PC-9 (cell line): ENCODE data around the gene LSM7. TPM values are rescaled to one million over a fixed set of nuclear protein-coding genes. Genes with fewer than 3 reads are reported as not detected.
A peak's percentile ranks its signal among the peaks of the same experiment; 100 is the strongest.

Source experiments
- BruUV-seq: library from RNA; stranded (reverse); fragments of 400-500 nt; replicated peaks from 2 replicates; lab custom pipeline; 2021; lab: Mats Ljungman, UMichigan
- CTCF ChIA-PET: fragments of 300-600 bp; sonication (Branson Sonifier 250); formaldehyde crosslinking; loops from one replicate; lab custom pipeline; 2022; ENCODE audit warnings: antibody characterized with exemption; lab: Charles Lee
- POLR2A ChIA-PET: fragments of 300-600 bp; sonication (Branson Sonifier 250); formaldehyde crosslinking; loops from one replicate; lab custom pipeline; 2022; ENCODE audit warnings: antibody characterized with exemption; ENCODE audit not compliant: unreplicated experiment; lab: Charles Lee
- DNase-seq, 2 experiments: peaks; one replicate each; pipeline versions ENCODE4 v3.0.0 to v3.0.0-alpha.2; 2015 to 2022; ENCODE audit warnings: mixed read lengths in 1 of 2
- H2AFZ ChIP-seq: fragments of 200-600 bp; sonication (generic); 2 replicates; pipeline ENCODE4 v1.8.1; 2017; ENCODE audit warnings: antibody characterized with exemption
- H3F3A ChIP-seq: fragments of 200-600 bp; sonication (generic); 2 replicates; pipeline ENCODE4 v1.8.1; 2017; ENCODE audit warnings: antibody characterized with exemption, mild to moderate bottlenecking, low read depth; ENCODE audit not compliant: insufficient read depth
- H3K27ac ChIP-seq: fragments of 200-600 bp; sonication (generic); 2 replicates; pipeline ENCODE4 v1.6.1; 2016; ENCODE audit warnings: mixed run types
- H3K27me3 ChIP-seq: fragments of 200-600 bp; sonication (generic); 2 replicates; pipeline ENCODE4 v1.6.1; 2016; ENCODE audit warnings: low read depth, mixed run types; ENCODE audit not compliant: insufficient read depth
- H3K36me3 ChIP-seq: fragments of 200-600 bp; sonication (generic); 2 replicates; pipeline ENCODE4 v1.6.1; 2016; ENCODE audit warnings: low read depth, mixed run types
- H3K4me1 ChIP-seq: fragments of 200-600 bp; sonication (generic); replicated peaks from 2 replicates; pipeline ENCODE4 v1.6.1; 2016; ENCODE audit warnings: mixed run types; ENCODE audit not compliant: insufficient read depth
- H3K4me2 ChIP-seq: fragments of 200-600 bp; sonication (generic); 2 replicates; pipeline ENCODE4 v1.6.1; 2017; ENCODE audit warnings: mixed run types
- H3K4me3 ChIP-seq: fragments of 200-600 bp; sonication (generic); 2 replicates; pipeline ENCODE4 v1.6.1; 2016; ENCODE audit warnings: mixed run types
- H3K79me2 ChIP-seq: fragments of 200-600 bp; sonication (generic); 2 replicates; pipeline ENCODE4 v1.6.1; 2017; ENCODE audit warnings: low read depth, mixed run types
- H3K9me2 ChIP-seq: fragments of 200-600 bp; sonication (generic); 2 replicates; pipeline ENCODE4 v1.8.1; 2017; ENCODE audit warnings: mild to moderate bottlenecking; ENCODE audit not compliant: insufficient read depth
- H3K9me3 ChIP-seq: fragments of 200-600 bp; sonication (generic); 2 replicates; pipeline ENCODE4 v1.8.1; 2016; ENCODE audit warnings: low read depth; ENCODE audit not compliant: insufficient read depth
- H4K20me1 ChIP-seq: fragments of 200-600 bp; sonication (generic); 2 replicates; pipeline ENCODE4 v1.8.1; 2017; ENCODE audit not compliant: insufficient read depth
- EZH2 ChIP-seq: fragments of 200-600 bp; sonication (generic); IDR thresholded peaks from 2 replicates; pipeline ENCODE4 v1.8.0; 2017; ENCODE audit warnings: antibody characterized with exemption, low read depth
- intact Hi-C: fragments of 100-400 bp; cut with micrococcal nuclease; formaldehyde crosslinking; loops from one replicate; pipeline ENCODE4 v1.10.0; 2022; ENCODE audit not compliant: unreplicated experiment
- total RNA-seq: library from RNA; stranded (reverse); gene quantifications from 2 replicates; pipeline ENCODE4 v1.2.3, GENCODE V29; 2021
- TF ChIP-seq, protein P1 (sequence below): fragments of 200-600 bp; sonication (generic); conservative IDR thresholded peaks from 2 replicates; pipeline ENCODE4 v1.6.1; 2017; ENCODE audit warnings: mixed run types, antibody characterized with exemption, mild to moderate bottlenecking, moderate library complexity

The LSM7 gene
- total RNA-seq, 1 experiment from 2014 or later: 80.2 TPM

DNA sequence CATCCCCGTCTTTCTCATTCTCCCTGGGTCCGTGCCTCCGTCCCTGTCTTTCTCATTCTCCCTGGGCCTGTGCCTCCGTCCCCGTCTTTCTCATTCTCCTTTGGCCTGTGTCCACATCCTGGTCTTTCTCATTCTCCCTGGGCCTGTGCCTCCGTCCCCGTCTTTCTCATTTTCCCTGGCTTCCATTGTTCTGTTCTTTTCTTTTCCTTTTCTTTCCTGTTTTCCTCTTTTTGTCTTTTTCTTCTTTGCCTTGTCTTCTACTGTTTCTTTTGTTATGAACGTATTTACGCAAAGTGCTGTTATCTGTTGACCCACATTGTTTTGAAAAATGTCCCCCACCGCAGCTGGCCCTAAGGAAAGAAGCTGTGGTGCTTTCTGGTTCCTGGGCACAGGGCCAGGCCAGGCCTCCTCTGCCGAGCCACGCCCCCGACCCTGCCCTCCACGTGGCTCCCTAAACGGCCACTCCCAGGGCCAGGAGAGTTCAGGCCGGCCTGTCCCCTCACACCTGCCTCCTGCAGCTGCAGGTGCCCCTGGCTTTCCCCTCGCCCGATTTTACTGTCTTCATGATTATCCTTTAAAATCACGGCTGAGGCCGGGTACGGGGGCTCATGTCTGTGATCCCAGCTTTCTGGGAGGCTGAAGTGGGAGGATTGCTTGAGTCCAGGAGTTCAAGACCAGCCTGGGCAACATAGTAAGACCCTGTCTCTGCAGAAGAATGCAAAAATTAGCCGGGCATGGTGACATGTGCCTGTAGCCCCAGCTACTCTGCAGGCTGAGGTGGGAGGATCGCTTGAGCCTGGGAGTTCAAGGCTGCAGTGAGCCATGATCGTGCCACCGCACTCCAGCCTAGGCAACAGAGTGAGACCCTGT is 17.6 kb upstream of the LSM7 start:
- Histone ChIP-seq H3K9me3 (no peaks in the 10 kb centered on the region), H3K79me2 (no peaks in the 10 kb centered on the region), H3F3A (no peaks in the 10 kb centered on the region), H3K36me3 (no peaks in the 10 kb centered on the region), H3K9me2 (no peaks in the 10 kb centered on the region), H3K4me3 (no peak overlapping the region), H4K20me1 (no peaks in the 10 kb centered on the region), H3K27me3 (no peaks in the 10 kb centered on the region), H3K4me2 (no peak overlapping the region), H2AFZ (no peak overlapping the region), H3K27ac (no peak overlapping the region), H3K4me1 (no peaks in the 10 kb centered on the region)
- no TSS peak for BruUV-seq
- intact Hi-C loops: no loop called here
- POLR2A ChIA-PET: no interaction called here
- CTCF ChIA-PET: interaction anchor here (0.7 kb wide), 1 partner anchor 81 kb away, joined by 4 read pairs; no protein-coding TSS in a partner anchor
- DNase-seq: peak in 1 of 2 experiments; percentile 35
- TF ChIP-seq, protein P1, sequence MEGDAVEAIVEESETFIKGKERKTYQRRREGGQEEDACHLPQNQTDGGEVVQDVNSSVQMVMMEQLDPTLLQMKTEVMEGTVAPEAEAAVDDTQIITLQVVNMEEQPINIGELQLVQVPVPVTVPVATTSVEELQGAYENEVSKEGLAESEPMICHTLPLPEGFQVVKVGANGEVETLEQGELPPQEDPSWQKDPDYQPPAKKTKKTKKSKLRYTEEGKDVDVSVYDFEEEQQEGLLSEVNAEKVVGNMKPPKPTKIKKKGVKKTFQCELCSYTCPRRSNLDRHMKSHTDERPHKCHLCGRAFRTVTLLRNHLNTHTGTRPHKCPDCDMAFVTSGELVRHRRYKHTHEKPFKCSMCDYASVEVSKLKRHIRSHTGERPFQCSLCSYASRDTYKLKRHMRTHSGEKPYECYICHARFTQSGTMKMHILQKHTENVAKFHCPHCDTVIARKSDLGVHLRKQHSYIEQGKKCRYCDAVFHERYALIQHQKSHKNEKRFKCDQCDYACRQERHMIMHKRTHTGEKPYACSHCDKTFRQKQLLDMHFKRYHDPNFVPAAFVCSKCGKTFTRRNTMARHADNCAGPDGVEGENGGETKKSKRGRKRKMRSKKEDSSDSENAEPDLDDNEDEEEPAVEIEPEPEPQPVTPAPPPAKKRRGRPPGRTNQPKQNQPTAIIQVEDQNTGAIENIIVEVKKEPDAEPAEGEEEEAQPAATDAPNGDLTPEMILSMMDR: no peak
- no peak for TF ChIP-seq EZH2

DNA sequence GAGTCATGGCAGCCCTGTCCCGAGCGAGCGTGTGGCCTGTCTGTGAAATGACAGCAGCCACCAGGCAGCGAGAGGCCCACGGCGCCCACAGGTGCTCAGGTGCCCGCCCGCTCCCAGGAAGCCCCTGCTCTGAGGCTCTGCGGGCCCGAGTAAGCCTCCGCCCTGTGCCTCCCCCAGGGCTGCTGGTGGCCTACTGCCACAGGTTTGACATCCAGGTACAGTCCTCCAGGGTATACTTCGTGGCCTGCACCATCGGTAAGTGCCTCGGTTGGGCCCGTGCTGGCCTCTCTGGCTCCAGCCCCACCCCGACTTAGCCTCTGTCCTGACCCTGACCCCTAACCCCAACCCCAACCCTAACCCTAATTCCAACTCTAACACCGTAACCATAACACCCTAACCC is 16.7 kb upstream of the LSM7 start:
- no peaks in the 10 kb centered on the region for H3K9me2 ChIP-seq
- no peak overlapping the region for H3K4me2 ChIP-seq
- no peak for DNase-seq
- H3K36me3 ChIP-seq: no peaks in the 10 kb centered on the region
- intact Hi-C loops: no loop called here
- H3K79me2 ChIP-seq: no peaks in the 10 kb centered on the region
- TF ChIP-seq, protein P1: no peak
- no peaks in the 10 kb centered on the region for H3K9me3 ChIP-seq
- no peaks in the 10 kb centered on the region for H3F3A ChIP-seq
- BruUV-seq: no TSS peak
- CTCF ChIA-PET: no interaction called here
- no peak overlapping the region for H3K27ac ChIP-seq
- H3K4me3 ChIP-seq: no peak overlapping the region
- no peaks in the 10 kb centered on the region for H4K20me1 ChIP-seq
- no peaks in the 10 kb centered on the region for H3K4me1 ChIP-seq
- no peak overlapping the region for H2AFZ ChIP-seq
- POLR2A ChIA-PET: no interaction called here
- H3K27me3 ChIP-seq: no peaks in the 10 kb centered on the region

DNA sequence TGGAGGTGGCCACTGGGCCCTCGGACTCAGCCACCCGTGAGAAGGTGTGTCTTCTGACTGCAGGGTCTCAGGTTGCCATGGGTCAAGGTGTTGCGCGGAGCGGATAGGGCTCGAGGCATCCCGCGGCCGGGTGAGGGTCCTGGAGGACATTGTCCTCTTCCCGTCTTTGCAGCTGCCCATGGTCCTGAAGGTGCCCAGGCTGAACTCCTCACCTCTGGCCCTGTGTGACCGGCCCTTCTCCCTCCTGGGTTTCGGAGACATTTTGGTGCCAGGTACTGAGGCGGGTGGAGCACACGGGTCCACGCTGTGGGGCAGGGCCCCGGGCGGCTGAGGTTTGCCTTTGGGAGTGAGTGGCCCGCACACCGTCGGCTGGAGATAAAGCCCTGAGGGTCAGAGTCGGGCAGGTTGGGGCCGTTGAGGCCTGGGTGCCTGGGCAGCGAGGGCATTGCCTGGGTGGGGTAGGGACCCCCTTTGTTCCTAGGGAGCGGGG is 16.0 kb upstream of the LSM7 start:
- POLR2A ChIA-PET: no interaction called here
- Histone ChIP-seq H3K9me2 (no peaks in the 10 kb centered on the region), H3K27me3 (no peaks in the 10 kb centered on the region), H3K4me3 (no peak overlapping the region), H4K20me1 (no peaks in the 10 kb centered on the region), H2AFZ (no peak overlapping the region), H3K4me2 (no peak overlapping the region), H3K36me3 (no peaks in the 10 kb centered on the region), H3K4me1 (no peaks in the 10 kb centered on the region), H3K27ac (no peak overlapping the region), H3F3A (no peaks in the 10 kb centered on the region), H3K9me3 (no peaks in the 10 kb centered on the region), H3K79me2 (no peaks in the 10 kb centered on the region)
- DNase-seq: no peak
- TF ChIP-seq EZH2: no peak
- TF ChIP-seq, protein P1: no peak
- intact Hi-C loops: no loop called here
- CTCF ChIA-PET: no interaction called here
- no TSS peak for BruUV-seq
